Stimulated activated CD8-positive, alpha-beta memory T cell treated with anti-CD3 and anti-CD28 coated beads, Interleukin-15, amount 100 ng/mL, for 24 hours (primary cell): ENCODE results near the gene JSRP1.

Source experiments
- DNase-seq: peaks from one replicate; pipeline ENCODE4 v3.0.0-alpha.2; 2020; ENCODE audit warnings: low read depth

Gene JSRP1

GRCh38 chr19:2232286-2233151 is 23.7 kb downstream of the JSRP1 start:
- no peak for DNase-seq

- DNase-seq, result no peak
Measured at GRCh38 chr19:2231621-2232221, 24.5 kb downstream of the JSRP1 start.

- no peak for DNase-seq
Measured at GRCh38 chr19:2230807-2231533, 25.2 kb downstream of the JSRP1 start.

- DNase-seq, result no peak
Measured at GRCh38 chr19:2230033-2230531, 26.1 kb downstream of the JSRP1 start.

- no peak for DNase-seq
Measured at GRCh38 chr19:2229103-2230032, 26.8 kb downstream of the JSRP1 start.

- DNase-seq, result no peak
Measured at GRCh38 chr19:2228157-2229030, 27.8 kb downstream of the JSRP1 start.

- no peak for DNase-seq
Measured at GRCh38 chr19:2227415-2228156, 28.6 kb downstream of the JSRP1 start.

- no peak for DNase-seq
Measured at GRCh38 chr19:2226840-2227360, 29.3 kb downstream of the JSRP1 start.

GRCh38 chr19:2226051-2226839 is 30.0 kb downstream of the JSRP1 start:
- DNase-seq, result no peak

- no peak for DNase-seq
Measured at GRCh38 chr19:2225415-2226050, 30.7 kb downstream of the JSRP1 start.

- DNase-seq, result no peak
Measured at GRCh38 chr19:2224754-2225349, 31.4 kb downstream of the JSRP1 start.

GRCh38 chr19:2223959-2224358 is 32.3 kb downstream of the JSRP1 start:
- no peak for DNase-seq

- no peak for DNase-seq
Measured at GRCh38 chr19:2223391-2223790, 32.8 kb downstream of the JSRP1 start.

GRCh38 chr19:2221918-2222317 is 34.3 kb downstream of the JSRP1 start:
- no peak for DNase-seq

GRCh38 chr19:2221250-2221831 is 34.9 kb downstream of the JSRP1 start:
- DNase-seq, result no peak

- no peak for DNase-seq
Measured at GRCh38 chr19:2219726-2220125, 36.5 kb downstream of the JSRP1 start.

GRCh38 chr19:2217591-2217990 is 38.6 kb downstream of the JSRP1 start:
- DNase-seq, result no peak
